AG10803 (cell line): ENCODE results near the gene CACNG6.

Experiments
- DNase-seq: peaks from one replicate; pipeline ENCODE4 v3.0.0; 2010; ENCODE audit warnings: low read depth
- H3K4me3 ChIP-seq: 2 replicates; pipeline ENCODE4 v1.5.1; 2011; ENCODE audit warnings: mild to moderate bottlenecking, low read length, control low read depth
- CTCF ChIP-seq: conservative IDR thresholded peaks from 2 replicates; pipeline ENCODE4 v1.5.1; 2011; ENCODE audit warnings: mild to moderate bottlenecking, low read length, control low read depth, inconsistent platforms

Gene CACNG6

GRCh38 chr19:53988981-53989380 is 2.5 kb upstream of the CACNG6 start:
- no peak for TF ChIP-seq CTCF
- no peak for DNase-seq
- H3K4me3 ChIP-seq = no peak overlapping the region

GRCh38 chr19:53989600-53990533 is 1.6 kb upstream of the CACNG6 start:
- no peak for TF ChIP-seq CTCF
- DNase-seq = no peak
- H3K4me3 ChIP-seq = no peak overlapping the region

- no peak for TF ChIP-seq CTCF
- H3K4me3 ChIP-seq = no peak overlapping the region
- DNase-seq = no peak
Observed at GRCh38 chr19:53992211-53992610, 774 bp downstream of the CACNG6 start.

GRCh38 chr19:53992815-53993214 is 1.4 kb downstream of the CACNG6 start:
- H3K4me3 ChIP-seq = no peak overlapping the region
- DNase-seq = no peak
- TF ChIP-seq CTCF = no peak

- no peak for TF ChIP-seq CTCF
- H3K4me3 ChIP-seq = no peak overlapping the region
- no peak for DNase-seq
Observed at GRCh38 chr19:53993448-53993847, 2.0 kb downstream of the CACNG6 start.

GRCh38 chr19:53994811-53995210 is 3.4 kb downstream of the CACNG6 start:
- H3K4me3 ChIP-seq = no peak overlapping the region
- no peak for DNase-seq
- no peak for TF ChIP-seq CTCF

GRCh38 chr19:53998223-53998622 is 6.8 kb downstream of the CACNG6 start:
- no peak overlapping the region for H3K4me3 ChIP-seq
- TF ChIP-seq CTCF = no peak
- DNase-seq = no peak
